BLaER1 (cell line): ENCODE data around the gene SVOP.

ENCODE experiments used
- H3K27ac ChIP-seq: shearing (Covaris generic); formaldehyde crosslinking; 2 replicates; pipeline ENCODE4 v1.8.1; 2022
- H3K27me3 ChIP-seq: shearing (Covaris generic); formaldehyde crosslinking; 2 replicates; pipeline ENCODE4 v1.8.1; 2022
- H3K36me3 ChIP-seq: shearing (Covaris generic); formaldehyde crosslinking; 2 replicates; pipeline ENCODE4 v1.8.1; 2022
- H3K4me1 ChIP-seq: shearing (Covaris generic); formaldehyde crosslinking; 2 replicates; pipeline ENCODE4 v1.8.1; 2022
- H3K4me2 ChIP-seq: shearing (Covaris generic); formaldehyde crosslinking; 2 replicates; pipeline ENCODE4 v1.8.1; 2022
- H3K4me3 ChIP-seq: shearing (Covaris generic); formaldehyde crosslinking; 2 replicates; pipeline ENCODE4 v1.8.1; 2022
- H3K9ac ChIP-seq: shearing (Covaris generic); formaldehyde crosslinking; 2 replicates; pipeline ENCODE4 v1.8.1; 2022
- H3K9me3 ChIP-seq: shearing (Covaris generic); formaldehyde crosslinking; 2 replicates; pipeline ENCODE4 v1.8.1; 2022
- H4K20me1 ChIP-seq: shearing (Covaris generic); formaldehyde crosslinking; 2 replicates; pipeline ENCODE4 v1.8.1; 2022
- Cebpa-rat ChIP-seq: shearing (Covaris generic); IDR thresholded peaks from 2 replicates; pipeline ENCODE4 v1.8.1; 2022

The SVOP gene

GRCh38 chr12:108858311-108859074, 162.4 kb downstream of the SVOP start:
- peak overlapping the region; percentile 80 for H3K27ac ChIP-seq
- peak overlapping the region; percentile 91 for H3K4me2 ChIP-seq
- no peaks in the 10 kb centered on the region for H3K36me3 ChIP-seq
- peaks cover 23% of the 10 kb centered on the region for H4K20me1 ChIP-seq
- H3K27me3 ChIP-seq: no peaks in the 10 kb centered on the region
- H3K9ac ChIP-seq: peak overlapping the region; percentile 82
- no peak for TF ChIP-seq Cebpa-rat
- no peaks in the 10 kb centered on the region for H3K9me3 ChIP-seq
- peaks cover 39% of the 10 kb centered on the region for H3K4me1 ChIP-seq
- peak overlapping the region; percentile 78 for H3K4me3 ChIP-seq
